Measurements from ENCODE around the gene UNC13C. TPM values are rescaled to one million over a fixed set of nuclear protein-coding genes. Genes with fewer than 3 reads are reported as not detected.

UNC13C gene
- total and polyA plus RNA-seq, 10 of the 15 experiments (the other 5 are each of a cell fraction or from before 2014, with no cell fraction given) = 9.9 to 81.3 (median 25.0) TPM

DNA sequence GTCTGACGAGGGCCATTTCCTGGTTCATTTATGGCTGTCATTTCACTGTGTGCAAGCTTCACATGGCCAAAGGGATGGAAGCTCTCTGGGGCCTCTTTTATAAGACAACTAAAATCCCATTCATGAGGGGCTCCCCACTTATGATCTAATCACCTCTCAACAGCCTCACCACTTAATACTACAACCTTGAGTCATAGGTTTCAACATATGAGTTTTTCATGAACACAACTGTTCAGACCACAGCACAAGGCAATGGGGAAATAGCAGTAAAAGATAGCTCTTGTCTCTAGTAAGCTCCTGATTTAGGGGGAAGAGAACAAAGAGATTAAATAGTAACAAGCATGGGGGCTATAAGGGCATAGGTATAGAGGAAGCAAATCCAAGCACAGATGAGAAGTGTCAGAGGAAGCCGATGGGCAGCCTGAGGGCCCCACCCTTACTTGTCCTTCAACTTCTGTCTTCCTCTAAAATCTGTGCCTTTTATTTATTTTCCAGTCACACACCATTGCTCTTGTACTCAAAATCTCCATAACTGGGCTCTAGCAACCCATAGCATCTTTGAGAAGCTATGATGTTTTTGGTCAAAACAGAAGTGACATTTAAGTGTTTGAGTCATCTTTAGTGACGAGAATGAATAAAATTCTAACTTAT, 329.1 kb downstream of the UNC13C start (continued):
- peak; percentile 53 for TF ChIP-seq MEF2B (IDR thresholded peaks at IDR 0.05; ENCODE audit: partially characterized antibody, poor library complexity, severe bottlenecking)
- TF ChIP-seq HCFC1 (IDR thresholded peaks at IDR 0.05; ENCODE audit: low read length) = no peak
- no peak for TF ChIP-seq FOS (IDR thresholded peaks at IDR 0.05; ENCODE audit: borderline replicate concordance, extremely low read depth, insufficient read length)
- TF ChIP-seq STAT1 (conservative IDR thresholded peaks at IDR 0.05) = no peak
- TF ChIP-seq, protein P1, sequence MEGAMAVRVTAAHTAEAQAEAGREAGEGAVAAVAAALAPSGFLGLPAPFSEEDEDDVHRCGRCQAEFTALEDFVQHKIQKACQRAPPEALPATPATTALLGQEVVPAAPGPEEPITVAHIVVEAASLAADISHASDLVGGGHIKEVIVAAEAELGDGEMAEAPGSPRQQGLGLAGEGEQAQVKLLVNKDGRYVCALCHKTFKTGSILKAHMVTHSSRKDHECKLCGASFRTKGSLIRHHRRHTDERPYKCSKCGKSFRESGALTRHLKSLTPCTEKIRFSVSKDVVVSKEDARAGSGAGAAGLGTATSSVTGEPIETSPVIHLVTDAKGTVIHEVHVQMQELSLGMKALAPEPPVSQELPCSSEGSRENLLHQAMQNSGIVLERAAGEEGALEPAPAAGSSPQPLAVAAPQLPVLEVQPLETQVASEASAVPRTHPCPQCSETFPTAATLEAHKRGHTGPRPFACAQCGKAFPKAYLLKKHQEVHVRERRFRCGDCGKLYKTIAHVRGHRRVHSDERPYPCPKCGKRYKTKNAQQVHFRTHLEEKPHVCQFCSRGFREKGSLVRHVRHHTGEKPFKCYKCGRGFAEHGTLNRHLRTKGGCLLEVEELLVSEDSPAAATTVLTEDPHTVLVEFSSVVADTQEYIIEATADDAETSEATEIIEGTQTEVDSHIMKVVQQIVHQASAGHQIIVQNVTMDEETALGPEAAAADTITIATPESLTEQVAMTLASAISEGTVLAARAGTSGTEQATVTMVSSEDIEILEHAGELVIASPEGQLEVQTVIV (IDR thresholded peaks at IDR 0.05; ENCODE audit: borderline replicate concordance, partially characterized antibody) = no peak
- TF ChIP-seq BHLHE40 (IDR thresholded peaks at IDR 0.05; ENCODE audit: borderline replicate concordance in 1 of 2, low read depth in 2 of 2, low read length in 1 of 2) = peak; percentile 9 to 32; a peak in 1 of 4 replicates
- peak; percentile 63; the same call in 1 of the 2 replicates for TF ChIP-seq MTA2 (IDR thresholded peaks at IDR 0.05; ENCODE audit: low read depth)
- TF ChIP-seq, protein P2, sequence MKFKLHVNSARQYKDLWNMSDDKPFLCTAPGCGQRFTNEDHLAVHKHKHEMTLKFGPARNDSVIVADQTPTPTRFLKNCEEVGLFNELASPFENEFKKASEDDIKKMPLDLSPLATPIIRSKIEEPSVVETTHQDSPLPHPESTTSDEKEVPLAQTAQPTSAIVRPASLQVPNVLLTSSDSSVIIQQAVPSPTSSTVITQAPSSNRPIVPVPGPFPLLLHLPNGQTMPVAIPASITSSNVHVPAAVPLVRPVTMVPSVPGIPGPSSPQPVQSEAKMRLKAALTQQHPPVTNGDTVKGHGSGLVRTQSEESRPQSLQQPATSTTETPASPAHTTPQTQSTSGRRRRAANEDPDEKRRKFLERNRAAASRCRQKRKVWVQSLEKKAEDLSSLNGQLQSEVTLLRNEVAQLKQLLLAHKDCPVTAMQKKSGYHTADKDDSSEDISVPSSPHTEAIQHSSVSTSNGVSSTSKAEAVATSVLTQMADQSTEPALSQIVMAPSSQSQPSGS (IDR thresholded peaks at IDR 0.05; ENCODE audit: low read length) = peak; percentile 41; the same call in 1 of the 2 replicates
- TF ChIP-seq, protein P3, sequence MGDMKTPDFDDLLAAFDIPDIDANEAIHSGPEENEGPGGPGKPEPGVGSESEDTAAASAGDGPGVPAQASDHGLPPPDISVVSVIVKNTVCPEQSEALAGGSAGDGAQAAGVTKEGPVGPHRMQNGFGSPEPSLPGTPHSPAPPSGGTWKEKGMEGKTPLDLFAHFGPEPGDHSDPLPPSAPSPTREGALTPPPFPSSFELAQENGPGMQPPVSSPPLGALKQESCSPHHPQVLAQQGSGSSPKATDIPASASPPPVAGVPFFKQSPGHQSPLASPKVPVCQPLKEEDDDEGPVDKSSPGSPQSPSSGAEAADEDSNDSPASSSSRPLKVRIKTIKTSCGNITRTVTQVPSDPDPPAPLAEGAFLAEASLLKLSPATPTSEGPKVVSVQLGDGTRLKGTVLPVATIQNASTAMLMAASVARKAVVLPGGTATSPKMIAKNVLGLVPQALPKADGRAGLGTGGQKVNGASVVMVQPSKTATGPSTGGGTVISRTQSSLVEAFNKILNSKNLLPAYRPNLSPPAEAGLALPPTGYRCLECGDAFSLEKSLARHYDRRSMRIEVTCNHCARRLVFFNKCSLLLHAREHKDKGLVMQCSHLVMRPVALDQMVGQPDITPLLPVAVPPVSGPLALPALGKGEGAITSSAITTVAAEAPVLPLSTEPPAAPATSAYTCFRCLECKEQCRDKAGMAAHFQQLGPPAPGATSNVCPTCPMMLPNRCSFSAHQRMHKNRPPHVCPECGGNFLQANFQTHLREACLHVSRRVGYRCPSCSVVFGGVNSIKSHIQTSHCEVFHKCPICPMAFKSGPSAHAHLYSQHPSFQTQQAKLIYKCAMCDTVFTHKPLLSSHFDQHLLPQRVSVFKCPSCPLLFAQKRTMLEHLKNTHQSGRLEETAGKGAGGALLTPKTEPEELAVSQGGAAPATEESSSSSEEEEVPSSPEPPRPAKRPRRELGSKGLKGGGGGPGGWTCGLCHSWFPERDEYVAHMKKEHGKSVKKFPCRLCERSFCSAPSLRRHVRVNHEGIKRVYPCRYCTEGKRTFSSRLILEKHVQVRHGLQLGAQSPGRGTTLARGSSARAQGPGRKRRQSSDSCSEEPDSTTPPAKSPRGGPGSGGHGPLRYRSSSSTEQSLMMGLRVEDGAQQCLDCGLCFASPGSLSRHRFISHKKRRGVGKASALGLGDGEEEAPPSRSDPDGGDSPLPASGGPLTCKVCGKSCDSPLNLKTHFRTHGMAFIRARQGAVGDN (IDR thresholded peaks at IDR 0.05) = 0 out of 2 replicates have a peak, but pooled peaks have one; percentile 23
- TF ChIP-seq, protein P4, sequence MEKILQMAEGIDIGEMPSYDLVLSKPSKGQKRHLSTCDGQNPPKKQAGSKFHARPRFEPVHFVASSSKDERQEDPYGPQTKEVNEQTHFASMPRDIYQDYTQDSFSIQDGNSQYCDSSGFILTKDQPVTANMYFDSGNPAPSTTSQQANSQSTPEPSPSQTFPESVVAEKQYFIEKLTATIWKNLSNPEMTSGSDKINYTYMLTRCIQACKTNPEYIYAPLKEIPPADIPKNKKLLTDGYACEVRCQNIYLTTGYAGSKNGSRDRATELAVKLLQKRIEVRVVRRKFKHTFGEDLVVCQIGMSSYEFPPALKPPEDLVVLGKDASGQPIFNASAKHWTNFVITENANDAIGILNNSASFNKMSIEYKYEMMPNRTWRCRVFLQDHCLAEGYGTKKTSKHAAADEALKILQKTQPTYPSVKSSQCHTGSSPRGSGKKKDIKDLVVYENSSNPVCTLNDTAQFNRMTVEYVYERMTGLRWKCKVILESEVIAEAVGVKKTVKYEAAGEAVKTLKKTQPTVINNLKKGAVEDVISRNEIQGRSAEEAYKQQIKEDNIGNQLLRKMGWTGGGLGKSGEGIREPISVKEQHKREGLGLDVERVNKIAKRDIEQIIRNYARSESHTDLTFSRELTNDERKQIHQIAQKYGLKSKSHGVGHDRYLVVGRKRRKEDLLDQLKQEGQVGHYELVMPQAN (conservative IDR thresholded peaks at IDR 0.05) = no peak
- TF ChIP-seq RAD51 (IDR thresholded peaks at IDR 0.05) = 0 out of 2 replicates have a peak, but pooled peaks have one; percentile 3
- TF ChIP-seq, protein P5, sequence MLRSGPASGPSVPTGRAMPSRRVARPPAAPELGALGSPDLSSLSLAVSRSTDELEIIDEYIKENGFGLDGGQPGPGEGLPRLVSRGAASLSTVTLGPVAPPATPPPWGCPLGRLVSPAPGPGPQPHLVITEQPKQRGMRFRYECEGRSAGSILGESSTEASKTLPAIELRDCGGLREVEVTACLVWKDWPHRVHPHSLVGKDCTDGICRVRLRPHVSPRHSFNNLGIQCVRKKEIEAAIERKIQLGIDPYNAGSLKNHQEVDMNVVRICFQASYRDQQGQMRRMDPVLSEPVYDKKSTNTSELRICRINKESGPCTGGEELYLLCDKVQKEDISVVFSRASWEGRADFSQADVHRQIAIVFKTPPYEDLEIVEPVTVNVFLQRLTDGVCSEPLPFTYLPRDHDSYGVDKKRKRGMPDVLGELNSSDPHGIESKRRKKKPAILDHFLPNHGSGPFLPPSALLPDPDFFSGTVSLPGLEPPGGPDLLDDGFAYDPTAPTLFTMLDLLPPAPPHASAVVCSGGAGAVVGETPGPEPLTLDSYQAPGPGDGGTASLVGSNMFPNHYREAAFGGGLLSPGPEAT (IDR thresholded peaks at IDR 0.05; ENCODE audit: low read depth) = peak; percentile 32; the same call in 1 of the 2 replicates
- peak; percentile 65; the same call in 1 of the 2 replicates for TF ChIP-seq BCL11A (IDR thresholded peaks at IDR 0.05; ENCODE audit: low read depth, low read length)

Data from GM12878 (cell line).